KG1 (cell line): ENCODE data around the gene CELSR3.

ENCODE experiments used
- DNase-seq: peaks from one replicate; lab custom pipeline; 2025; lab: John Stamatoyannopoulos, UW

The CELSR3 gene

GRCh38 chr3:48599509-48600285, 63.0 kb downstream of the CELSR3 start:
- no peak for DNase-seq

GRCh38 chr3:48599077-48599501, 63.6 kb downstream of the CELSR3 start:
- no peak for DNase-seq

GRCh38 chr3:48598323-48599076, 64.2 kb downstream of the CELSR3 start:
- no peak for DNase-seq

- DNase-seq, result no peak
Measured at GRCh38 chr3:48597408-48597800, 65.3 kb downstream of the CELSR3 start.

GRCh38 chr3:48596676-48597407, 65.8 kb downstream of the CELSR3 start:
- DNase-seq, result no peak

- no peak for DNase-seq
Measured at GRCh38 chr3:48596157-48596556, 66.5 kb downstream of the CELSR3 start.

- DNase-seq, result no peak
Measured at GRCh38 chr3:48595526-48596121, 67.1 kb downstream of the CELSR3 start.

- DNase-seq, result no peak
Measured at GRCh38 chr3:48595075-48595525, 67.6 kb downstream of the CELSR3 start, which contains the start of gene COL7A1. Gene COL7A1, minus strand, starts transcription at chr3:48595329. Its CDS starts 170 bp downstream, at chr3:48595159.

- no peak for DNase-seq
Measured at GRCh38 chr3:48594417-48595049, 68.2 kb downstream of the CELSR3 start.

- DNase-seq, result no peak
Measured at GRCh38 chr3:48593337-48593736, 69.3 kb downstream of the CELSR3 start.

GRCh38 chr3:48592519-48593087, 70.1 kb downstream of the CELSR3 start:
- DNase-seq, result no peak

GRCh38 chr3:48591886-48592518, 70.7 kb downstream of the CELSR3 start:
- DNase-seq, result no peak

- DNase-seq, result no peak
Measured at GRCh38 chr3:48591436-48591835, 71.2 kb downstream of the CELSR3 start.

- no peak for DNase-seq
Measured at GRCh38 chr3:48588230-48588629, 74.5 kb downstream of the CELSR3 start.

GRCh38 chr3:48587686-48588085, 75.0 kb downstream of the CELSR3 start:
- DNase-seq, result no peak
